Urinary bladder (tissue), 2 donors: ENCODE data around the gene SYCP3. TPM values are rescaled to one million over a fixed set of nuclear protein-coding genes. Genes with fewer than 3 reads are reported as not detected.

Experiments
- polyA plus RNA-seq: library from polyadenylated mRNA; stranded (reverse); fragments of 200-250 nt; gene quantifications from one replicate; pipeline ENCODE4 v1.2.3, GENCODE V29; 2013
- small RNA-seq: library from RNA; depleted of rRNA; stranded (forward); fragments of <200 nt; gene quantifications from one replicate; pipeline ENCODE3, GENCODE V24; 2014
- total RNA-seq: library from RNA; depleted of rRNA; stranded (reverse); fragments of >200 nt; gene quantifications from one replicate; pipeline ENCODE4 v1.2.3, GENCODE V29; 2014
- donor health status: healthy.

The SYCP3 gene
- total and polyA plus RNA-seq, 2 donors = 0.10 to 0.21 TPM

Small RNAs within 50 kb of the gene (small RNA-seq; reads per million reads assigned to genes)
- gene RNA5SP368 (not detected), gene RNU6-101P (not detected), gene RNY1P16 (not detected)

Other genes with a start within 250 kb of the SYCP3 start
- 85.2 TPM for gene MYBPC1, start 144.5 kb downstream of the SYCP3 start, total RNA-seq
- gene MYBPC1, start 144.5 kb downstream of the SYCP3 start, polyA plus RNA-seq = 0.10 TPM
- gene CHPT1, start 41.8 kb downstream of the SYCP3 start, total RNA-seq = 42.1 TPM
- gene CHPT1, start 41.8 kb downstream of the SYCP3 start, polyA plus RNA-seq = 41.4 TPM
- 59.3 TPM for gene GNPTAB, start 91.5 kb upstream of the SYCP3 start, total RNA-seq
- gene GNPTAB, start 91.5 kb upstream of the SYCP3 start, polyA plus RNA-seq = 15.2 TPM
- 14.0 TPM for gene DRAM1, start 138.1 kb upstream of the SYCP3 start, total RNA-seq
- 19.4 TPM for gene DRAM1, start 138.1 kb upstream of the SYCP3 start, polyA plus RNA-seq